GM03348 (cell line): ENCODE results near the gene DENND2A.
"Not testable (repeated sequence)": the region's sequence is repeated elsewhere in the genome, so short reads cannot be mapped to it uniquely, and the experiment has no call there.

Experiments used
- DNase-seq: peaks from one replicate; pipeline ENCODE4 v3.0.0; 2012; ENCODE audit warnings: low spot score

DENND2A gene

GRCh38 chr7:140506788-140507464 is 133.7 kb downstream of the DENND2A start:
- DNase-seq, result peak; percentile 80

- no peak for DNase-seq
These were observed 138.6 kb downstream of the DENND2A start for GRCh38 chr7:140501966-140502365.

DNA sequence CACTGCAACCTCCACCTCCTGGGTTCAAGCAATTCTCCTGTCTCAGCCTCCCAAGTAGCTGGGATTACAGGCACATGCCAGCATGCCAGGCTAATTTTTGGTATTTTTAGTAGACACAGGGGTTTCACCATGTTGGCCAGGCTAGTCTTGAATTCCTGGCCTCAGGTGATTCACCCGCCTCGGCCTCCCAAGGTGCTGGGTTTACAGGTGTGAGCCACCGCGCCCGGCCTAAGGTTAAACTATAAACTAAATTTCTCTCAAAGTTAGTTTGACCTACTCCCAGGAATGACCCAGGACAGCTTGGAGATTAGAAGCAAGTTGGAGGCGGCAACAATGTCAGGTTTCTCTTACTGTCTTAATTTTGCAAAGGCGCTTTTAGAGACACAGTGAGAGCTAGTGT is 142.8 kb downstream of the DENND2A start:
- DNase-seq, result not testable (repeated sequence)

DNA sequence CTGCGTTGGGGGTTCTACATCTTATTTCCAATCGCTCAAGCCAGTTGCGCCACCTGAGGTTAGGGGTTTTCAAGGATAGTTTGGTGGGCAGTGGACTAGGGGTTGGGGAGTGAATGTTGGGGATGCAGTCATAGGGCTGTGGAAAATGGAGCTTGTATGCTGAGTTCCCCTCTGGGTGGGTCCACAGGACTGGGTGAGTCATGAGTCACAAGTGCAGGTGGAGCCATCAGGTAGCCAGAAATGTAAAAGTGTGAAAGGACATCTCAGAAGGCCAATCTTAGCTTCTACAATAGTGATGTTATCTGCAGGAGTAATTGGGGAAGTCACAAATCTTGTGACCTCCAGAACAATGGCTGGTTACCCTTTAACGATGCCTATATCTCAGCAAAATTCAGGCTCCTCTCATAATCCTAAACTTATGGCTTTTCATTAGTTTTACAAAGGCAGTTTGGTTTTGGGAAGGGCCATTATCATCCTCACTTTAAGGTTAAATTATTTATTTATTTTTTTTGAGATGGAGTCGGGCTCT is 143.3 kb downstream of the DENND2A start:
- no peak for DNase-seq

GRCh38 chr7:140495514-140496097 is 145.0 kb downstream of the DENND2A start:
- no peak for DNase-seq

DNA sequence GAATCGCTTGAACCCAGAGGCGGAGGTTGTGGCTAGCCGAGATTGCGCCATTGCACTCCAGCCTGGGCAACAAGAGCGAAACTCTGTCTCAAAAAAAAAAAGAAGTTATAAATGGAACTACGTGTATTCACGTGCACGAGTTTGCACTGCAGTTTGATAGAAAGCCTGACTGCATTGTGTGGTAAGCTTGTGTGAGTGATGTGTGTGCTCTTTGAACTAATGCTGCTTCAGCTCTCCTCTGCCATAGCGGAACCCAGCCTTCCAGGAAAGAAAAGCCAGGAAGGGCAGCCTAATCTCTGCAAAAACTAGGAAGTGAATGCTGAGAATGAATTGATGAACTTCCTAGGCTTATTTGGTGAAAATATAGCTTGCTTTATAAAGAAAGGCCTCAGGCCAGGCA is 145.7 kb downstream of the DENND2A start:
- no peak for DNase-seq

DNA sequence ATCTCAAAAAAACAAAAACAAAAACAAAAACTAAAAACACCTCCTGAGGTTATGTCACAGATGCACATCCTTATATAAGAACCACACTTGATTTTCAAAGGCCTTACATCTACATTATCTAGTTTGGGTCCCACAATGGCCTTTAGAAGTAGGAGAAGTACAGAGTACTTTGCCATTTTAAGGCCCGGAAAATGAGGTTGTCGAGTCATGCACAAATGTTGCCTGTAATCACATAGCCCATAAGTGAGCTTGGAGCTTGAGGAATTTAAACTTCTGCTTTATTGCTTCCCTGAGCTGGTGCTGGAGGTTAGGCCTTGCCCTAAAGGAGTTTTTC is 151.6 kb downstream of the DENND2A start:
- DNase-seq, result no peak

DNA sequence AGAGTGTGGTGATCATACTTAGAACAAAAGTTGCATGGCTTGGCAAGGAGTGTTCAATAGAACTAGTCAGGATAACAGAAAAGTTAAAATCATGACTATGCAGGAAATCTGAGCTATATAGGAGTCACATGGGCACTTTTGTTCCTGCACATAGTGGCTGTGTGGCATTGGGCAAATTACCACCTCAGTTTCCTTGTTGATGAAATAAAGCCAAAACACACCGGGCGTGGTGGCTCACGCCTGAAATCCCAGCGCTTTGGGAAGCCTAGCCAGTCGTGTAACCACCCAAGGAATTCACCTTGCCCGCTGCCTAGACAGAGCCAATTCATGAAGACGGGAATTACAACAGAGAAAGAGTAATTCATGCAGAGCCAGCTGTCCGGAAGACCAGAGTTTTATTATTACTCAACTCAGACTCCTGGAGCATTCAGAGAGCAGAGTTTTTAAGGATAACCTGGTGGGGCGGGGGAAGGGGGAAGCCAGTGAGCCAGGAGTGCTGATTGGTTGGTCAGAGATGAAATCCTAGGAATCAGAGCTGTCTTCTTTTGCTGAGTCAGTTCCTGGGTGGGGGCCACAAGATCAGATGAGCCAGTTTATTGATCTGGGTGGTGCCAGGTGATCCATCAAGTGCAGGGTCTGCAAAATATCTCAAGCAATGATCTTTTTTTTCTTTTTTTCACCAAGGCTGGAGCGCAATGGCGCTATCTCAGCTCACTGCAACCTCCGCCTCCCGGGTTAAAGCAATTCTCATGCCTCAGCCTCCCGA is 154.9 kb downstream of the DENND2A start:
- no peak for DNase-seq

DNA sequence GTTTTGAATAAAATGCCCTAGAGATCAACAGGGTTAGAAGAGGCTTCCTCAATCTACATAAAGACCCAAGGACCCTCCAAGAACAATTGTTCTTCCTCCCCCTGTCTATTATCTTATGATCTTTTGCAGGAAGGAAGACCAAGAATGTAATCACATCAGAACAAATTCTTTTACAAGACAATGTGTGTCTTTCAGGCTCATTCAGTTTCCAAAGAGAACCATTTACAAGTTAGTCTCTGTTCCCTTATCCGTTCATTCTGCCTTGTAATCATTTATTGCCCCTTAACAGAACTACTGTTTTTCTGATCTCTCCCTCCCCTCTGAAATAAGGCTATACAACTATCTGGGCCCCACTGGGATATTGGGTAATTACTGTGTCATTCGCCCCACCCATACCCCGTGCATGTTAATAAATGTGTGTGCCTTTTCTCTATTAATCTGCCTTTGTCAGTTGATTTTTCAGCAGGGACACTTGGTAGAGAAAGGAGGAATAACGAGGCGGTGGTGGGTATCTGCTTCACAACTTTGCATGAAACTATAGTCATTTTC is 155.6 kb downstream of the DENND2A start:
- no peak for DNase-seq

DNA sequence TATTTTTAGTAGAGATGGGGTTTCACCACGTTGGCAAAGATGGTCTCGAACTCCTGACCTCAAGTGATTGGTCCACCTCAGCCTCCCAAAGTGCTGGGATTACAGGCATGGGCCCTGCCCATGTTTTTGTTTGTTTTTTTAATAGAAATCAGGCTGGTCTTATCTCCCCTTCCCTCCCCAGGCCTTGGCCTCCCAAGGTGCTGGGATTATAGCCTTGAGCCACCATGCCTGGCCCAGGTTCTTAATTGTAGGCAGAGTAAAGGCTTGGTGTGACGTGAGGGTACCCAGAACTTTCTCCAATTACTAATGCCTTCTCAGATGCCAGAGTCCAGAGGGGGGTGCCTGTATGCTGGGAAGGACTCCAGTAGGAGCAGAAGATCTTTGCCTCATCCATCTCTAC is 156.1 kb downstream of the DENND2A start:
- DNase-seq, result no peak

- no peak for DNase-seq
These were observed 160.9 kb downstream of the DENND2A start for GRCh38 chr7:140479739-140480084.

DNA sequence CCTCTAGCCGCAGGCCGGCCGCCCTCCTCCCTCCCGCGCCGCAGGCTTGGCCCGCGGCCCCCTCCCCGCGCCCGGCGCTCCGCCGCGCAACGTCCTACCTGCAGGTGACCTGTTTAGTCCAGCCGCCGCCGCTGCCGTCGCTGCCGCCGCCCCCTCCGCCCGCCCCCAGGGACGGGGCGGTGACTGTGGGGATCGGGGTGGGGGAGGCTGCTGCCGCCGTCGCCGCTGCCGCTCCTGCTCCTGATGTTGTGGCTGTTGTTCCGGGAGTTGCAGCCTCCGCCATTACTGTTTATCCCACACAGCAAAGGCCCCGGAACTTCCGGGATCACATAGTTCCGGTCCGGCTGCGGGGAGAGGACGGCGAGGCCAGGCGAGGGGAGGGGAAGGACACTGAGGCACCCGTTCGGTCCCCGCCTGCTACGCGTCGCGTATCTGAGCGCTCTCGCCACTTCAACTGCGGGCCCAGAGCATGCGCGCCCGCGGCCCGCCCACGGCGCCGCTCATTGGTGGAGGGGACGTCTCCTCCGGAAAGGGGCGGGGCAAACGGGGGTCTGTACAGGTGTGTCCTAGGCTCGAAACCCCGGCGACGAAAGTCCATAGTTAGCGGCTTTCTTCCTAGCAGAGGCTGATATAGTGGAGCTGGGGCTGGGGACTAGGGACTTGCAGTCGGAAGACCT is 161.4 kb downstream of the DENND2A start, which contains the start of gene MKRN1:
Gene MKRN1, minus strand, starts transcription at position 444 of the 677 bp plus-strand sequence. Its CDS starts 161 bp downstream, at position 283.
- DNase-seq, result peak; percentile 98

DNA sequence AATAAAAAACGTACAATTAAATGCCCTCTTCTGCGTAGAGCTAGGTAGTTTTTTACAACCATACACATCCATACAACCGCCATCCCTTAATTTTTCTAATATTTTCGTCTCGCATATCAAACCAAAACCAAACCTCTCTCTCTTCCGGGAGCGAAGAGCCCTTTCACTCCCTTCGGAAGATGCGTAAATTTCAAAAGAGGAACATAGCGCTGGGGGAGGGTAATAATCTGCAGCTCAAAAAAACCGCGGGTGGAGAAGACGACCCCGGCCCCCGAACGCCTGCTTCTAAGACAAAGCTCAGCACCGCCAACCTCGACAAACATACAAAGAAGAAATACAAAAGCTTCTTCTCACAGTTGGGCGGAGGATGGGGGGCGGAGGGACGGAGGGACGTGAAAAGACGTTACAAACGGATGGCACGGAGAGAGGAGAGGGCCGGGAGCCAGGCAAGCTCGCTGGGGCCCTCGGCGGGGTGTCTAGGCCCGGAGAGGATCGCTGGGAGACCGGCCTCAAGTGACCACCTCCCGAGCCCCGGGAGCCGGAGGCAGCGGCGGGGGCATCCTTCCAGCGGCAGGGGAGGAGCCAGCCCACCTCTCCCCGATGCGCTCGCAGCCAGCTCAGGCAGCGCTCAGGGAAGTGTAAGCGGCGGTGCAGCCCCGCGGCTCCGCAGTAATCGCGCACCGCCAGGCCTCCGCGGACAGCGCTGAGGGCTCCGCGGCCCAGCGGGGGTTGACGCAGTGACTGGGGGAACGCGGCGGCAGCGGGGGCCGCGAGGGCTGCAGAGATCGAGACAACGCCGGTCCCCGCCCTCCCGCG is 162.2 kb downstream of the DENND2A start:
- DNase-seq, result peak; percentile 72

DNA sequence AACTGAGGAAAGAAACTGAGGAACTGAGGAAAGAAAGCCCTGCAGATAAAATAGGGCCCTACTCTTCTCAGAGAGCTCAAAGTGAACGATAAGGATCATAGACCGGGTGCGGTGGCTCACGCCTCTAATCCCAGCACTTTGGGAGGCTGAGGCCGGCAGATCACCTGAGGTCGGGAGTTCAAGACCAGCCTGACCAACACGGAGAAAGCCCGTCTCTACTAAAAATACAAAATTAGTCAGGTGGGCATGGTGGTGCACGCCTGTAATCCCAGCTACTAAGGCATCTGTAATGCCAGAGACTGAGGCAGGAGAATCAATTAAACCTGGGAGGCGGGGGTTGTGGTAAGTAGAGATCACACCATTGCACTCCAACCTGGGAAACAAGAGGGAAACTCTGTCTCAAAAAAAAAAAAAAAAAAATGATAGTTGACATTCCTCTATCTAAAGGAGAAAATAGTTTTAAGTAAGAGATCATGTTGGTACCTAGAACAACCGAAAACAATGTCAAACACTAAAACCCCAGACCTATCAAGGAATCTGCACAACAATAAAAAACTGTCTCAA is 163.8 kb downstream of the DENND2A start:
- DNase-seq, result no peak

GRCh38 chr7:140475747-140476333 is 164.8 kb downstream of the DENND2A start:
- peak; percentile 63 for DNase-seq
